Measurements from ENCODE around the gene MVB12B. TPM values are rescaled to one million over a fixed set of nuclear protein-coding genes. Genes with fewer than 3 reads are reported as not detected.
A peak's percentile ranks its signal among the peaks of the same experiment; 100 is the strongest.

Gene MVB12B
- total RNA-seq, 1 experiment from 2014 or later: 5.7 TPM

- TF ChIP-seq NR3C1 (CRISPR knock-in tag; conservative IDR thresholded peaks at IDR 0.05; ENCODE audit: low read depth) (no peak), OVOL2 (CRISPR knock-in tag; IDR thresholded peaks at IDR 0.05; ENCODE audit: borderline replicate concordance) (no peak), IRF2 (CRISPR knock-in tag; IDR thresholded peaks at IDR 0.05; ENCODE audit: borderline replicate concordance, low read depth) (no peak), RORB (CRISPR knock-in tag; IDR thresholded peaks at IDR 0.05) (no peak), MXD4 (CRISPR knock-in tag; IDR thresholded peaks at IDR 0.05; ENCODE audit: borderline replicate concordance) (no peak), PRDM15 (CRISPR knock-in tag; IDR thresholded peaks at IDR 0.05) (no peak), PREB (CRISPR knock-in tag; IDR thresholded peaks at IDR 0.05; ENCODE audit: borderline replicate concordance) (no peak), HMGA2 (CRISPR knock-in tag; IDR thresholded peaks at IDR 0.05) (no peak), USF2 (CRISPR knock-in tag; IDR thresholded peaks at IDR 0.05) (no peak), STAT6 (CRISPR knock-in tag; conservative IDR thresholded peaks at IDR 0.05; ENCODE audit: low read depth) (no peak), AR (CRISPR knock-in tag; IDR thresholded peaks at IDR 0.05) (no peak), CTCF (IDR thresholded peaks at IDR 0.05) (no peak), SP1 (CRISPR knock-in tag; conservative IDR thresholded peaks at IDR 0.05) (no peak)
- H3K27ac Mint-ChIP-seq: no peak overlapping the region
- peaks cover 18% of the 10 kb centered on the region for H3K4me1 Mint-ChIP-seq
- POLR2A ChIA-PET: no interaction called here
- H3K27me3 Mint-ChIP-seq (ENCODE audit: low read depth): no peaks in the 10 kb centered on the region
- no peaks in the 10 kb centered on the region for H3K36me3 Mint-ChIP-seq
- H3K9me3 Mint-ChIP-seq: no peaks in the 10 kb centered on the region
- DNase-seq (ENCODE audit: low spot score) (peak; percentile 32), ATAC-seq (peak; percentile 93)
- CTCF ChIA-PET: interaction anchor here (0.6 to 3.3 kb wide), 10 partner anchors 12 to 1837 kb away, joined by 3 to 17 read pairs (median 4); no protein-coding TSS in a partner anchor
- H3K4me3 Mint-ChIP-seq: no peak overlapping the region
Measured at GRCh38 chr9:126386088-126386487, 59.5 kb downstream of the MVB12B start.

Measured in WTC11 (cell line).